ENCODE results near the gene ACTR3C.

DNA sequence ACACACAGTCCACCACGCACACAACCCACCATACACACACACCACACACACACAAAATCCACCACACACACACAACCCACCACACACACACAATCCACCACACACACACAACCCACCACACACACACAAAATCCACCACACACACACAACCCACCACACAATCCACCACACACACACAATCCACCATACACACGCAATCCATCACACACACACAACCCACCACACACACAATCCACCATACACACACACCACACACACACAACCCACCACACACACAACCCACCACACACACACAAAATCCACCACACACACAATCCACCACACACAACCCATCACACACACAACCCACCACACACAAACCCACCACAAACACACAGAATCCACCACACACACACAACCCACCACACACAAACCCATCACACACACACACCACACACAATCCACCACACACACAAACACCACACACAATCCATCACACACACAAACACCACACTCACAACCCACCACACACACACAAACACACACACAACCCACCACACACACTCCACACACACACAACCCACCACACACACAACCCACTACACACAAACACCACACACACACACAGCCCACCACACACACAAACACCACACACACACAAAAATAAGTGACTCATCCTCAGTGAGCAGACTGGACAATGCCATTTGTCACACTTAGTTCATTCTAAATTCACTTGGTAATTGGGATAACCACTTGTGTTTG is 36.4 kb upstream of the ACTR3C start:
- TF ChIP-seq, protein P1, sequence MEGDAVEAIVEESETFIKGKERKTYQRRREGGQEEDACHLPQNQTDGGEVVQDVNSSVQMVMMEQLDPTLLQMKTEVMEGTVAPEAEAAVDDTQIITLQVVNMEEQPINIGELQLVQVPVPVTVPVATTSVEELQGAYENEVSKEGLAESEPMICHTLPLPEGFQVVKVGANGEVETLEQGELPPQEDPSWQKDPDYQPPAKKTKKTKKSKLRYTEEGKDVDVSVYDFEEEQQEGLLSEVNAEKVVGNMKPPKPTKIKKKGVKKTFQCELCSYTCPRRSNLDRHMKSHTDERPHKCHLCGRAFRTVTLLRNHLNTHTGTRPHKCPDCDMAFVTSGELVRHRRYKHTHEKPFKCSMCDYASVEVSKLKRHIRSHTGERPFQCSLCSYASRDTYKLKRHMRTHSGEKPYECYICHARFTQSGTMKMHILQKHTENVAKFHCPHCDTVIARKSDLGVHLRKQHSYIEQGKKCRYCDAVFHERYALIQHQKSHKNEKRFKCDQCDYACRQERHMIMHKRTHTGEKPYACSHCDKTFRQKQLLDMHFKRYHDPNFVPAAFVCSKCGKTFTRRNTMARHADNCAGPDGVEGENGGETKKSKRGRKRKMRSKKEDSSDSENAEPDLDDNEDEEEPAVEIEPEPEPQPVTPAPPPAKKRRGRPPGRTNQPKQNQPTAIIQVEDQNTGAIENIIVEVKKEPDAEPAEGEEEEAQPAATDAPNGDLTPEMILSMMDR (IDR thresholded peaks at IDR 0.05), result no peak
- no peak for TF ChIP-seq EZH2 (IDR thresholded peaks at IDR 0.05)
